ENCODE measurements around the gene KANTR.
"Not testable (repeated sequence)": the region's sequence is repeated elsewhere in the genome, so short reads cannot be mapped to it uniquely, and the experiment has no call there.

Gene KANTR

DNA sequence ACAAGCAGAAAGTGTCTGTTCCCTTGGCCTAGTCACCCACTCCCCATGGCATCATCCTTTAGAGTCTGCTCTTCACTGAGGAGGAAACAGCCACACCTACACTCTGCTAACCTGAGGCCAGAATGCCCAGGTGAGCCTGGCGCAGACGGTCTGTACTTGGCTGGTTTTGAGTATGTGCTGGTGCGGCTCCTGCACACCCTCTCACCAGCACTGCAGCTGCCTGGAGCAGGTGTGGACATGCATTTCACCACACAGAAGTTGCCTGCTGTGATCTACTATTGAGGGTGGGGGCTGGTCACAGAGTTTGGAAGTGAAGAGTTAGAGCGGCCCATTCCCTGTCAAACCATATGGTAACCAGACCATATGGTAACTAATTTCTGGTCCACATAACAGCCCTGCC is 39.5 kb downstream of the KANTR start:
- DNase-seq = peak; percentile 7

DNA sequence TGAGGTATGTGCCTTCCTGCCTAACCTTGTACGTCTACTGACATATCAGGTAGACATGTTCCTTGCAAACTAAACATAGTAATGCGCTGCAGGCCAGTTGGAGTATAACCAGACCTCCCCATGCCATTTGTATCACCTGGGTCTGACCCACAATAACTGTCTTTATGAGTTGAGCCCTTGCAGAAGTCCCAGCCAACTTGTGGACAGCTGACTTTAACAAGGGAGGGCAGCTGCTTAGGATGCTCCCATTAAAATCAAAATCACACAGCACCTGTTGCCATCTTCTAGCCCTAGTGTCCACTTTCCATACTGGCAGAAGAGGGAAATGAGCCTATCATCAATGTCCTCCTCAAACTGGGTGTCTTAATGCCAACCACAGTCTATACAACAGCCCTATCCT is 41.6 kb downstream of the KANTR start:
- DNase-seq = no peak

DNA sequence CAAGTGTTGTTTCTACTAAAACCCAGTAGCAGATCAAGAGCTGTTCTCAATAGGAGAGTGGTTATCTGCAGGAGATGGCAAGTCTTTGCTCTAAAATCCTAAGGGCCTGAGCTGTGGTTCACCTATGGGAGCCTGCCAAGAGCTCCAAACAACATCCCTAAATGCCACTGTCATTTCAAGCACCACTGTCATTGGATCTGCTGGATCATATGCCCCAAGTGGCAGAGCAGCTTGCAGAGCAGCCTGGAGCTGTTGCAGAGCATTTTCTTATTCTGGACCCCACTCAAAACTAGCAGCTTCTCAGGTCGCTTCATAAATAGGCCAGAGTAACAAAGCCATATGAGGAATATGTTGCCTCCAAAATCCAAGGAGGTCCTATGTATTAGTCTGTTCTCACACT is 59.6 kb downstream of the KANTR start:
- no peak for DNase-seq

DNA sequence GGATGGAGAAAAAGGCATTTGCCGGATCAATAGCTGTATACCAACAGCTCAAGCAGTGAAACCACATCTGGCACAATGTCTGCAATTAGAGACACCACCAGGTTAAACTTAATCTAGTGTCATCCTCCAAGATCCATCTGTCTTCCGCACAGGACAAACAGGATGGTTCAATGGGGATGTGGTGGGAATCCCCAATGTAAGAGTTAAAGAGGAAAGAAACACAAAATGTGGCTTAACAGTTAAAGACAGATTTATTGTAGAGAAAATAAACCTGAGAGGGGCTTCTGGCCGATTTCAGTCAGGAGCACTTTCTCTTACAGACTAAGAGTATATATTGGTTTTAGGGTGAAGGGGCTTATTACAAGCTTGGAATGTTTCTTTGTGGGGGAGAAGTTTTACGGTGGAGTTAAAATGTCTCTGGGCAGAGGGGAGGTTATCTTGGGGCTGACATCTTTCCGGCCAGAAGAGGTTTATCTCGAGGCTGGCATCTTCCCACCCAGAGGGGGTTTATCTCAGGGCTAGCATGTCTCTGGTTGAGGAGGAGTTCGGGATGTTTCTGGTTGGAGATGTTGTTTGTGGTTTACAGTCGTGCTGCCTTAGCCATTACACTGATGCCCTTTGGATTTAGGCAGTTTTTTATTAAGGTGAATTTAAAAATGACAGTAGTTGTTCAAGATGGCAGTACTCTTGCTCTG is 61.7 kb downstream of the KANTR start:
- DNase-seq = no peak

DNA sequence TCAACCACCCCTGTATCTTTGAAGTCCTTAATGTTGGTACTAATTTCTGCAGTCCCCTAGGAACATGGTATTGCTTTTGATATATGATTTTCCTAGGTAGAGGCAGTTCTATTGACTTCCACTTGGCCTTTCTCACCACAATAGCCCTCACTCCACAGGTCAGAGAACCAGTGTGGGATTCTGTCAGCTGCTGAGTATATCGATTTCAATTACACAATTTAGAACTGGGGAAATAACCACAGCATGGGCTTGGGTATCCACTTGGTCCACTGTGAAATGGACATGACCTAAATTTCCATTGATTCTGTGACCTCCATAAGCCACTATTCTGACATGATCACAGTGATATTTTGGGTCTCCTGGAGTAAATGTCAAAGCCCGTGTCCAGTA is 62.3 kb downstream of the KANTR start:
- DNase-seq = no peak

DNA sequence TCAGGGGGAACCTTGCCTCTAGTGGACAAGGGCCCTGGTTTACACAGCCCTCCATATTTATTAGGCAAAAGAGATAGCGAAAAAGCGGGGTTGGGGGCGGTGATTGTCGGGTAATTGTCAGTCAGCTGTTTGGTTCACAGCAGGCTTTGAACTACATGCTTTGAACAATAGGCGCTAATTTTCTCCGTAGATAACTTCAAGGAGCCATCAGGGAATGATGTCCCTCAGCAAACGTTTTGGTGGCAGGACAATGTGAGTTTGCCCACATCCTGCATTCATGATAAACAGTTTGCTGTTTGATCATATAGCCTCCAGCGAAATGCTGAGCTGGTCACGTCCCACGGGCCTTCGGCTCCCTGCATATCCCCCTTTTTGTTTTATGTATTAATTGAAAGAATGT is 65.2 kb downstream of the KANTR start:
- DNase-seq = no peak

DNA sequence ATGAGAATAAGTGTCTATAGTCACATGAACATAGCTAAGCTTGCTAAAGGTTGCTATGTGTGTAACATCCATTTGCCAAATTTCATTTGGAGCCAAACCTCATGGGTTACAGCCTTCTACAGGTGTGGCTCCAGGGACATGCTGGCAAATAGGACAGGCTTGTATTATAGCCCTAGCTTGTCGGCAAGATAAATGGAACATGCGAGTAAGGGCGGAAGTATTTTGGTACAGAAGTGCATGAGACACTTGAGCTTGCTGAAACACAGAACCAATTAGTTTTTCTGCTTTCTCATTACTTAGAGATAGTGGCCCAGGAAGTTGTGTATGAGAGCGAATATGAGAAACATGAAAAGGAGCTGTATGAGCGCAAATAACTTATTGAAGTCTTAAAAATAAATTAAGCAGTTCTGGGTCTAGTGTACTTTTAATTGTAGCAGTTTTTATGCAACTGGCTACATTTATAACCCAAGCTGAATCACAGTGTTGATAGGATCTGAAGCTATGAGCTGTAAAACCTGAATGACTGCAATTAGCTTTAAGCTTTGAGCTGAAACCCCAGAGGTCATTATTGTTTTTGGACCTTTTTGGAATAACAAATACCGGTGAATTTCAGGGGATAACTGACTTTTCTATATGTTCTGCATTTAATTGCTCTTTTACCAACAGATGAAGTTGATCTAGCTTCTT is 66.5 kb downstream of the KANTR start:
- no peak for DNase-seq

DNA sequence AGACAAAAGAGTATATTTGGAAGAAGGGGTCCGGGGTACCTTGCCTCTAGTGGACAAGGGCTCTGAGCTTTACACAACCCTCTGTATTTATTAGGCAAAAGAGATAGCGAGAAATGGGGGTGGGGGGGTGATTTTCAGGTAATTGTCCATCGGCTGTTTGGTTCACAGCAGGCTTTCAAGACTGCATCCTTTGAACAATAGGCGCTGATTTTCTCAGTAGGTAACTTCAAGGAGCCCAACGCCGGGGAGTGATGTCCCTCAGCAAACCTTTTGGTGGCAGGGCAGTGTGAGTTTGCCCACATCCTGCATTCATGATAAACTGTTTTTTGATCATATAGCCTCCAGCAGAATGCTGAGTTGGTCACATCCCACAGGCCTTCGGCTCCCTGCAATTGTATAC is 69.5 kb downstream of the KANTR start:
- no peak for DNase-seq

DNA sequence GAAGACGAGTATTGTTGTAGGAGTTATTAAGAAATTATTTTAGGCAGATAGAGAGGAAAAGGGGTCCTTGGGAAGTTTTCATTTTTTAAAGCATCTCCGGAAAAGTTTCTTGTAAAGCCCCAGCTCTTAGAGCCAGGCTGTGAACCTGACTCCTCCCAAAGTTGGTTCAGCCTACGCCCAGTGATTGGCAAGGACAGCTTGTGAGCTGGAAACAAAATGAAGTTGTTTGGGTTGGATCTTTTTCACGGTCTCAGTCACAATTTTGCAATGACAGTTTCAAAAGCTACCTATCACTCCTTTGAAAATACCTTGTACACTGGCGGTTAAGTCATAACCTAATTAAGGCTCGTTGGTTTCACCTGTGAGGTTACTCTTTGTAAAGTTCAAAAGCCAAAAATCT is 70.6 kb downstream of the KANTR start:
- not testable (repeated sequence) for DNase-seq

DNA sequence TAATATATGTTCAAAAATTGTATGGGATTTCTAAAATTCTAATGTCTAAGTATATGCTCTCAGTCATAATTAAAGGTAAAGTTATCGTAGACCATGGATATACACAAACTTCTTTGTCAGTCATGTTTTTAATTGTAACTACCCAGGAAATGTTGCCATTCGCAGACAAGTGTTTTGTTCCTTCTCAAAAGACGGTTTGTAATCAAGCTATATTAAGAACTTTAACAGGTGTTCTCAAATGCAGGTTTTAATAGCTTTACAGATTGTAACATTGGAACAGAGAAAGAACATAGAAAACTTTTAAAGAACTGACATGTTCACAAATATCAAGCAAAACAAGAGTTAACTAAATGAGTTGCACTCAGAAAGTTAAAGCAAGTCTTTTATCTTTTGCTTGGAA is 72.2 kb downstream of the KANTR start:
- no peak for DNase-seq

DNA sequence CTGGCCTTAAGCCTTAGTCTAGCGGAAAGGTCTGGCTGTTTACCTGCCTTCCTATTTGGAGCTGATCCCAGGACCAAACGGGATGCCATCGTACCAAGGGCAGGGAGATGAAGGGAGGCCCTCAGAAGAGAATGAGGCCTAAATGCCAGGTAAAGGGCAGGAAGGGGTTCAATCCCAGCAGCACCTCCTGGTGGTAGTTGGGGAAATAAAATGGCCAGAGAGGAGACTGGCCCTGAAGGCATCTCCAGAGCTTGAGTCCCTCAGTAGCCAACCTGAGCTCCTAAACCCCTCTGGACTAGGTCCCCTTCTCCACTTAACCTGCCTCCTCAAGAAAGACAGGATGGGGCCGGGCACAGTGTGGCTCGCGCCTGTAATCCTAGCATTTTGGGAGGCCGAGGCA is 77.4 kb downstream of the KANTR start:
- no peak for DNase-seq

Measured in NCI-H1694 (cell line).